ENCODE data around the gene ZFP57.

DNA sequence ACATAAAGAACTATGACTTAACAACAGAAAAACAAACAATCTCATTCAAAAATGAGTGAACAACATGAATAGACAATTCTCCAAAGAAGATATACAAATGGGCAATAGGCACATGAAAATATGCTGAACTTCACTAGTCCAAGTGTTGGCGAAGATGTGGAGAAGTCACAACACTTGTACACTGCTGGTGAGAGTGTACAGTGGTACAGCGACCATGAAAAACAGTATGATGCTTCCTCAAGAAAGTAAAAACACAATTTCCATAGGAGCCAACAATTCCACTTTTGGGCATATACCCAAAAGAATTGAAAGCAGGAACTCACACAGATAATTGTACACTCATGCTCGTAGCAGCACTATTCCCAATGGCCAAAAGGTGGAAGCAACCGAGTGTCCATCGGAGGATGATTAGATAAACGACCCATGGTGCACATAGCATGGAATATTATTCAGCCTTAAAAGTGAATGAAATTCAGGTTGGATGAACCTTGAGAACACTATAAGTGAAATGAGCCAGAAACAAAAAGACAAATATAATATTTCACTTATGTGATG lies 48.9 kb upstream of the ZFP57 start:
- TF ChIP-seq EP300 (IDR thresholded peaks at IDR 0.05) (no peak), POLR2A (IDR thresholded peaks at IDR 0.05) (no peak), POLR2AphosphoS5 (IDR thresholded peaks at IDR 0.05) (no peak)
- TF ChIP-seq, protein P1, sequence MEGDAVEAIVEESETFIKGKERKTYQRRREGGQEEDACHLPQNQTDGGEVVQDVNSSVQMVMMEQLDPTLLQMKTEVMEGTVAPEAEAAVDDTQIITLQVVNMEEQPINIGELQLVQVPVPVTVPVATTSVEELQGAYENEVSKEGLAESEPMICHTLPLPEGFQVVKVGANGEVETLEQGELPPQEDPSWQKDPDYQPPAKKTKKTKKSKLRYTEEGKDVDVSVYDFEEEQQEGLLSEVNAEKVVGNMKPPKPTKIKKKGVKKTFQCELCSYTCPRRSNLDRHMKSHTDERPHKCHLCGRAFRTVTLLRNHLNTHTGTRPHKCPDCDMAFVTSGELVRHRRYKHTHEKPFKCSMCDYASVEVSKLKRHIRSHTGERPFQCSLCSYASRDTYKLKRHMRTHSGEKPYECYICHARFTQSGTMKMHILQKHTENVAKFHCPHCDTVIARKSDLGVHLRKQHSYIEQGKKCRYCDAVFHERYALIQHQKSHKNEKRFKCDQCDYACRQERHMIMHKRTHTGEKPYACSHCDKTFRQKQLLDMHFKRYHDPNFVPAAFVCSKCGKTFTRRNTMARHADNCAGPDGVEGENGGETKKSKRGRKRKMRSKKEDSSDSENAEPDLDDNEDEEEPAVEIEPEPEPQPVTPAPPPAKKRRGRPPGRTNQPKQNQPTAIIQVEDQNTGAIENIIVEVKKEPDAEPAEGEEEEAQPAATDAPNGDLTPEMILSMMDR (IDR thresholded peaks at IDR 0.05): no peak
